Measurements from ENCODE around the gene PRRT3.
"Not testable (repeated sequence)": the region's sequence is repeated elsewhere in the genome, so short reads cannot be mapped to it uniquely, and the experiment has no call there.

PRRT3 gene

GRCh38 chr3:9947025-9947995, 4.9 kb downstream of the PRRT3 start:
- DNase-seq = peak in 42 of 56 donors; percentile 17 to 84 (median 54)

- peak in 52 of 56 donors; percentile 19 to 86 (median 68) for DNase-seq
Observed at GRCh38 chr3:9946112-9947024, 5.8 kb downstream of the PRRT3 start.

- DNase-seq = no peak
Observed at GRCh38 chr3:9945358-9945757, 6.8 kb downstream of the PRRT3 start.

GRCh38 chr3:9944271-9944670, 7.9 kb downstream of the PRRT3 start:
- DNase-seq = peak in 5 of 56 donors; percentile 8 to 34 (median 21)

GRCh38 chr3:9942934-9943690, 9.1 kb downstream of the PRRT3 start:
- DNase-seq = no peak

GRCh38 chr3:9942164-9942563, 10.0 kb downstream of the PRRT3 start:
- no peak for DNase-seq

GRCh38 chr3:9940746-9941145, 11.5 kb downstream of the PRRT3 start:
- DNase-seq = no peak

GRCh38 chr3:9939906-9940305, 12.3 kb downstream of the PRRT3 start:
- not testable (repeated sequence) for DNase-seq

GRCh38 chr3:9938966-9939365, 13.2 kb downstream of the PRRT3 start:
- DNase-seq = no peak

- no peak for DNase-seq
Observed at GRCh38 chr3:9937486-9938238, 14.5 kb downstream of the PRRT3 start.

- DNase-seq = no peak
Observed at GRCh38 chr3:9935966-9936510, 16.2 kb downstream of the PRRT3 start.

- DNase-seq = no peak
Observed at GRCh38 chr3:9934993-9935392, 17.2 kb downstream of the PRRT3 start.

GRCh38 chr3:9934235-9934621, 18.0 kb downstream of the PRRT3 start:
- DNase-seq = peak in 2 of 56 donors; percentile 6 to 34

- peak; percentile 38 to 98 (median 94) for DNase-seq
Observed at GRCh38 chr3:9933561-9934234, 18.5 kb downstream of the PRRT3 start, which contains the start of gene CRELD1. Gene CRELD1, plus strand, starts transcription at chr3:9933834. Its CDS starts 605 bp downstream, at chr3:9934439.

- DNase-seq = peak in 44 of 56 donors; percentile 18 to 76 (median 60)
Observed at GRCh38 chr3:9932843-9933560, 19.2 kb downstream of the PRRT3 start.

- DNase-seq = peak in 1 of 56 donors; percentile 66
Observed at GRCh38 chr3:9932535-9932842, 19.7 kb downstream of the PRRT3 start.

- DNase-seq = no peak
Observed at GRCh38 chr3:9930804-9931418, 21.3 kb downstream of the PRRT3 start.

- DNase-seq = no peak
Observed at GRCh38 chr3:9928158-9928557, 24.1 kb downstream of the PRRT3 start.

Data from amygdala (tissue), 56 donors.